Stimulated activated CD4-positive, alpha-beta T cell treated with anti-CD3 and anti-CD28 coated beads, Interleukin-12 subunit alpha, Interleukin-12 subunit beta, amount 100 ng/mL, for 48 hours (primary cell): ENCODE measurements around the gene C16orf87.
"Not testable (repeated sequence)": the region's sequence is repeated elsewhere in the genome, so short reads cannot be mapped to it uniquely, and the experiment has no call there.

Experiments used
- DNase-seq, 3 donors: peaks; one replicate each; pipeline ENCODE4 v3.0.0-alpha.2; 2020; ENCODE audit warnings: low read depth in 2 of 3, low spot score in 1 of 3

The C16orf87 gene, protein sequence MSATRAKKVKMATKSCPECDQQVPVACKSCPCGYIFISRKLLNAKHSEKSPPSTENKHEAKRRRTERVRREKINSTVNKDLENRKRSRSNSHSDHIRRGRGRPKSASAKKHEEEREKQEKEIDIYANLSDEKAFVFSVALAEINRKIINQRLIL

DNA sequence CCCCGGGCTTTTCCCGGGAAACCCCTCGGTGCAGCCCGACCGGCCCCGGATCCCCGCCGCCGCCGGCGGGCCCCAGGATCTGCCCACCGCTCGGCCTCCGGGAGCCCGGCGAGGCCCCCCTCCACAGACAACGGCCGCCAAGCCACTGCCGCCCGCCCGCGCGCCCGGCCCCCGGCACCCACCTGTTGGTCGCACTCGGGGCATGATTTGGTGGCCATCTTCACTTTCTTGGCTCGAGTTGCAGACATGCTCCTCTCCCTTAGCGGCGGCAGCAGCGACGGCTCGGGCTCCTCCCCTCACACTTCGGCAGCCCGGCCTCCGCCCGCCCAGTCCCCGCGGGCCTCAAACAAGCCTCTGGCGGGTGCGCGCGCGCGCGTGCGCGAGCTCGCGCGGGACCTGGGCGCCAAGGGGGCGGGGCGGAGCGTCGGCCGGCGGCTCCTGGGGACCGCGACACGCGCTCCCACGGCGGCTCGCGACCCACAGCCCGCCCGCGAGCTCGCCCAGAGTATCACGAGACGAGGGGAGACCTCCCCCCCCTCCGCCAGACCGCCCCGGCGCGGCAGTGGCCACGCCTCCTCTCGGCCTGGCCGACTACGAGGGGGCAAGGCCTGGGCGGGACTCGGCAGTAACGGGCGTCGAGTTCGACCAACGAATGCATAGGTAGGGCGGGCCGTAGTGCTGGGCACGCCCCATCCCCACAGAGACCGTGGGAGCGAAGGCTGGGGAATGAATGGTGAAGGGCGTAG is at the start of gene C16orf87:
Gene C16orf87, minus strand, starts transcription at position 279 of the 746 bp plus-strand sequence. Its CDS starts 31 bp downstream, at position 248.
- DNase-seq = peak; percentile 84 to 86 (median 84)

DNA sequence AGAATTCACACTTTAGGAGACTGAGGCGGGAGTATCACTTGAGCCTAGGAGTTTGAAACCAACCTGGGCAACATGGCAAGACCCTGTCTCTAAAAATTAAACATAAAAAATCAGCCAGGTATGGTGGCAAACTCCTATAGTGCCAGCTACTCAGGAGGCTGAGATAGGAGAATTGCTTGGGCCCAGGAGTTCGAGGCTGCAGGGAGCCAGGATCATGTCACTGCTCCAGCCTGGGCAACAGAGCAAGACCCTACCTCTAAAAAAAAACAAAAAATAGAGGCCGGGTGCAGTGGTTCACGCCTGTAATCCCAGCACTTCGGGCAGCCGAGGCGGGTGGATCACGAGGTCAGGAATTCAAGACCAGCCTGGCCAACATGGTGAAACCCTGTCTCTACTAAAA is 44.3 kb upstream of the C16orf87 start:
- DNase-seq = no peak

DNA sequence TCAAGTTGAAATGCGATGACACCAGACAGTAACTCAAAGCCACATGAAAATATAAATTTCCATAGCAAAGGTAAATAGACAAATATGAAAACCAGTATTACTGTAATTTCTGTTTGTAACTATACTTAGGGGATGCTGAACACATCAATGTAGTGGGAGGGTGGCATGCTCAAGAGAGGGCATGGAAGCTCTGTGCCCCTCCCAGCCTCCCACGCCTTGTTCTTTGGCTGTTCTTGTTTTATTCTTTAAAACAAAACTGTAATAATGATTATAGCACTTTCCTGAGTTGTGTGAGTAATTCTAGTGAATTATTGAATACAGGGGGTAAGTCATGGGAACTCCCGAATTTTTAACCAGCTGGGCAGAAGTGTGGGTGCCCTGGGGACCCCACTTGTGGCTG is 42.2 kb upstream of the C16orf87 start:
- DNase-seq = no peak

DNA sequence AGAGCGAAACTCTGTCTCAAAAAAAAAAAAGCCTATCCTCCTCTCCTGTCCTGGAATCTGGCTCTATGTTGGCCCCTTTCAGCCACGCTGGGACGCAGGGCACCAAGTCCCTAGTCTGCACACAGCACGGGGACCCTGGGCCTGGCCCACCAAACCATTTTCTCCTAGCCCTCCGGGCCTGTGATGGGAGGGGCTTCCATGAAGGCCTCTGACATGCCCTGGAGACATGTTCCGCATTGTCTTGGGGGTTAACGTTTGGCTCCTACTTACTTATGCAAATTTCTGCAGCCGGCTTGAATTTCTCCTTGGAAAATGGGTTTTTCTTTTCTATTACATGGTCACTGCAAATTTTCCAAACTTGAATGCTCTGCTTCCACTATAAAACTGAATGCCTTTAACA is 40.6 kb upstream of the C16orf87 start:
- no peak for DNase-seq

DNA sequence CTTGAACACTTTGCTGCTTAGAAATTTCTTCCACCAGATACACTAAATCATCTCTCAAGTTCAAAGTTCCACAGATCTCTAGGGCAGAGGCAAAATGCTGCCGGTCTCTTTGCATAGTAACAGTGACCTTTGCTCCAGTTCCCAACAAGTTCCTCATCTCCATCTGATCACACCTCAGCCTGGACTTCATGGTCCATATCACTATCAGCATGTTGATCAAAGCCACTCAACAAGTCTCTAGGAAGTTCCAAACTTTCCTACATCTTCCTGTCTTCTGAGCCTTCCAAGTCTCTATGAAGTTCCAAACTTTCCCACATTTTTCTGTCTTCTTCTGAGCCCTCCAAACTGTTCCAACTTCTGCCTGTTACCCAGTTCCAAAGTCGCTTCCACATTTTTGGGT is 37.9 kb upstream of the C16orf87 start:
- not testable (repeated sequence) for DNase-seq

DNA sequence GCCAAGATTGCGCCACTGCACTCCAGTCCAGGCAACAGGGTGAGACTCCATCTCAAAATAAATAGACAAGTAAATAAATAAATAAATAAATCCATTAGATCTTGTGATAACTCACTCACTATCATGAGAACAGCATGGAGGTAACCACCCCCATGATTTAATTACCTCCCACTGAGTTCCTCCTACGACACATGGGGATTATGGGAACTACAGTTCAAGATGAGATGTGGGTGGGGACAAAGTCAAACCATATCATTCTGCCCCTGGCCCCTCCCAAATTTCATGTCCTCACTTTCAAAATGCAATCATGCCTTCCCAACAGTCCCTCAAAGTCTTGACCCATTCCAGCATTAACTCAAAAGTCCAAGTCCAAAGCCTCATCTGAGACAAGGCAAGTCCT is 36.5 kb upstream of the C16orf87 start:
- not testable (repeated sequence) for DNase-seq

DNA sequence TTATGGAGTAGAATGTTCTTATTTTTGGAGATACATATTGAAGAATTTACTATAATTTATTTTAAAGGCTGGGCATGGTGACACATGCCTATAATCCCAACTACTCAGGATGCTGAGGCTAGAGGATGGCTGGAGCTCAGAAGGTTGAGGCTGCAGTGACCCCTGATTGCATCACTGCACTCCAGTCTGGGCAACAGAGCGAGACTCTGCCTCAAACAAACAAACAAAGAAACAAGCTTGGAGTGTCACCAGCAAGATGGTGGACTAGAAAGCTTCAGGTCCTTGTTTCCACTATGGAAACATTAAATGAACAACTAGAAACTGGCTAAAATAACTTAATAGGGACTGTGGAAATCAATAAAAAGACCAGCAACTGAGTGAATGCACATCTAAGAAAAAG is 35.3 kb upstream of the C16orf87 start:
- no peak for DNase-seq

DNA sequence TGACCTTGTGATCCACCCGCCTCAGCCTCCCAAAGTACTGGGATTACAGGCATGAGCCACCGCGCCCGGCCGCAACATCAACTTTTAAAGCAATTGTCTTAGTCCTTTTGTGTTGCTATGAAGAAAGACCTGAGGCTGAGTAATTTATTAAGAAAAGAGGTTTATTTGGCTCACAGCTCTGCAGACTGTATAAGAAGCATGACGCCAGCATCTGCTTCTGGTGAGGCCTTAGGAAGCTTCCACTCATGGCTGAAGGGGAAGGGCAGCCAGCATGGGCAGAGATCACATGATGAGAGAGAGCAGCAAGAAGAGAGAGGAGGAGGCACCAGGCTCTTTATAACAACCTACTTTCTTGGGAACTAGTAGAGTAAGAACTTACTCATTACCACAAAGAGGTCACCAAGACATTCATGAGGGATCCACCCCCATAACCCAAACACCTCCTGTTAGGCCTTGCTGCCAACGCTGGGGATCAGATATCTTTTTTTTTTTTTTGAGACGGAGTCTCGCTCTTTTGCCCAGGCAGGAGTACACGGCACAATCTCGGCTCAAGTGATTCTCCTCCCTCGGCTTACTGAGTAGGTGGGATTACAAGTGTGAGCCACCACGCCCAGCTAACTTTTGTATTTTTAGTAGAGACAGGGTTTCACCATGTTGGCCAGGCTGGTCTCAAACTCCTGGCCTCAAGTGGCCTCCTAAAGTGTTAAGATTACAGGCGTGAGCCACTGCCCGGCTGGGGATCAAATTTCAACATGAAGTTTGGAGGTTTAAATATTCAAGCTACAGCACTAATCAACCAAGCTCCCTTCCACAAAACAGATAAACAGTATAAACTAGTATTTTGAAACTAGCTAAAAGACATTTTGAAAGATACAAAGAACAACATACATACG is 31.8 kb upstream of the C16orf87 start:
- no peak for DNase-seq

DNA sequence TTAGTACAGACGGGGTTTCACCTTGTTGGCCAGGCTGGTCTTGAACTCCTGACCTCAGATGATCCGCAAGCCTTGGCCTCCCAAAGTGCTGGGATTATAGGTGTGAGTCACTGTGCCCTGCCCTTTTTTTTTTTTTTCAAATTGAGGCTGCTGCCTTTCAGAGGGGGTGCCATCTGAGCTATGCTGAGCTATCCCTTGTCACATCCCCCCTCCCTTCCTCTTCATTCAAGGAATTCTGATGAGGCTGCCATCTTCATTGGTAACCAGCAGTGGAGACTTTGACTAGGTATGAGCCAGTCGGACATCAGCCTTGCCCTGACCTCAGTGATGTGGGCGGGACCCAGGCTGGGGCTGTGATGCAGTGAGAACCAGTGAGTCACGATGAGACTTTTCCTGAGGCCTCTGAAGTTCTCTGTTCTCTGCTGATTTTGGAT is 28.8 kb upstream of the C16orf87 start:
- DNase-seq = peak; percentile 48 to 53 (median 51)

DNA sequence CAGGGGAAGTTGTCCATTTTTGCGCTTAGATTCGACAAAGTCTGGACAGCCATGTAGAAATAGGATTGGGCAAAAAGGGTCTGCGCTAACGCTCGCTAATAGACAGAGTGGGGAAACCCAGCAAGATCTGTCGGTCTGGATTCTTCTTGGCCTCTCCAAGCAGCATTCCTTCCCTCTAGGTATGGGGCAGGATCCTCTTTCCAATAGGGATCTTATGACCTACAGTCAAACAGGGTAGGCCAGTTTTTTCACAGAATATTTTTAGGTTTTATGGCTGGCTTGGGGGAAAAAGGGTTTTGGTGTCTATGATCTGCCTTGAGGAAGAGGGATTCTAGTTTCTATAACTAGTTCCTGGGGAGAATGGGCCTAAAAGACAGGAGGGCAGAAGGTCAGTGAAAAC is 27.2 kb upstream of the C16orf87 start:
- DNase-seq = no peak

DNA sequence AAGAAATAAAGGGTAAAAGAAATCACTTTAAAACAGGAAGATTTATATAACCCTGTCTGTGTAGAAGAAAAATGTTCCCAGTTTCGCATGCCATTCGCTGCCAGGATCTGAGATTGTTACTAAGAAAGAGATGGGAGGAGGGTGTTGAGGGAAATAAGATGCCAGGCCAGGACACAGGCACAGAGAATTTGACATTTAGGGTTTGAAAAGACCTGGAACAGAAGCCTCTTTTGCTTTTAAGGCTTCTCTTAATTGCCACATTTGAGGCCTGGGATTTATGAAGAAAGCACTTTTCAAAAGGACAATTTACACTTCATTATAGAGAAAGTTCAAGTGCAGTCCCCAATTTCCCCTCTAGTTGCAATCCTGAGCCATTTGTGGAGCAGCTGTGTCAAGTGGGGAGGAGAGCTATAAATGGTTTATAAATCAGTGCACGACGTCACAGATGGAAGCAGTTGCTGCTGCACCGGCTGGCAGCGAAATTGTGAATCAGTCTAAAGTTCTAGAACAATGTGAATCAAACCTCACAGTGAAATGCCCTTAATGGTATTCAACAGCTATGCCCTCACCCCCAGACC is 26.5 kb upstream of the C16orf87 start:
- DNase-seq = no peak

DNA sequence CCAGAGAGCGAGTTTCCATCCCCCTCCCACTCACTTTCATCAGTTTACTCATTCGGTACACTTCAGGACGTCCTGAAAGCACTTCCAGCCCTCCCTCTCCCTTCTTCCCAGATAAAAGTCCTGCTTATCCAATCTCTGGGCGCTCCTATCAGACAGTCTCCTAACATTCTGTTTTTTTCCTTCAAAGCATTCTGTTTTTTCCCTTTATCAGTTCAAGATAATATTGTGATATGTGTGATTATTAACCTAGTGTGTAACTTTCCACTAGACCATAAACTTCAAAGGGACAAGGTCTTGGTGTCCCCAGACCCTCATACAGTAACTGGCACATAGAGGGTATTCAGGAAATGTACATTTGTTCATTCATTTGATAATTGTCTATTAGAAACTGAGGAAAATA is 24.4 kb upstream of the C16orf87 start:
- no peak for DNase-seq

DNA sequence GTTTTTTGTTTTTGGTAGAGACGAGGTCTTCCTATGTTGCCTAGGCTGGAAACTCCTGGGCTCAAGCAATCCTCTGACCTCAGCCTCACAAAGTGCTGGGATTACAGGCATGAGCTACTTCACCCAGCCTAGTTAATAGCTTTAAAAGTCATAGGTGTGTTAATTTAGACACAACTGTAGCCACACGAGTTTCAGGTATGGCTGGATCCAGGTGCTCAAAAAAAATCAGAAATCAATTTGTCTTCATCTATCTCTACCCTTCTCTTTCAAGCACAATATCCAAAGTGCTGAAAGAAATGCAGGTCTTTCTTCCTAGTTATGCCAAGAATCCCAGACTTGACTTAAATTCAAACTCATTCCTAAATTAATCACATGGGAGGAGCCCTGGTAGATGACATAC is 23.9 kb upstream of the C16orf87 start:
- no peak for DNase-seq

DNA sequence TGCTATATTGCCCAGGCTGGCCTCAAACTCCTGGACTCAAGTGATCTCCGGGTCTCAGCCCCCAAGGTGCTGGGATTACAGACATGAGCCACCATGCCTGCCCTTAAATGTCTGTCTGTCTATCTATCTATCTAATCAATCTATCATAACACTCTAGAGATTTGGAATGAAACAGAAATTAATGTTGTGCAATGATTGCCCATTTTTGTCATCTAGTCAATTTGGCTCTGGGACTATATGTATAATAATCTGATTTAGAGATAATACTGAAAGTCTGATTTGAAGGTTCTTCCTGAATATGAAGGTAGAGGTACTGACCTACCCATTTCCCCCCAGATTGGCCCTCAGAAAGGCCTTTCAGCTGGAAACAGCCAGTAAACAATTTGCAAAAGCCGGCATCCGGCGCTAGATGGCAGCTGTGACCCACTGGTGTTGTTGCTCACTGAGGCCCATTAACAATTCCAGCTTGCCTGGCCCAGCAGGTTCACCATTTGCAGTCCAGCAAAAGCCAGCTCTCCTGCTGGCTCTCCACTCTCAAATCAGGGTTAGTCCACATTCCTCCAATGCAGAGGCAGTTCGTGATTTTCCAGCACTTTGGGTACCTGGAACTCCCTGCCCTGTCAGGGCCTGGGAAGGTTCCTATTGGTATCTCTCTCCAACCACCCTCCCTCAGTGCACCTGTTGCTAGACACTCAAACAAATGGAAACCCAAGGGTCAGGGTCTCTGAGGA is 22.9 kb upstream of the C16orf87 start:
- DNase-seq = peak; percentile 25 to 57 (median 54)

DNA sequence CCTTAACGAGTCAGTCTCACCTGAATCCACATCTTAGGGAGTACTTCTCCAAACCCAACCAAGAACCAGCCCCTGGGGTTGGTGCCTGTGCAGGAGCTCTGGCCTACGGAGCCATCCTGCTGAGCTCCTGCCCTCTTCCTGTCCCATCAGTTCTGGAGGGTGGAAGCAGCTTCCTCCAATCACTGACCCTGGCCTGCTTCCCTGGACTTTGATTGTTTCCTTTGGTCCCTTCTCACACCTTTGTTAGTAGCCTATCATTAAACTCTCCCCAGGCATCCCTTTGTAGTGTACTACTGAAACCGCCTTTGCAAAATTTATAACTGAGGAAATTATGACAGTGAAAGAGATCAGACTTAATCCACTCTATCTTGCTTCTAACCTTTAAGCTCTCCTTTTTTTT is 21.1 kb upstream of the C16orf87 start:
- no peak for DNase-seq

DNA sequence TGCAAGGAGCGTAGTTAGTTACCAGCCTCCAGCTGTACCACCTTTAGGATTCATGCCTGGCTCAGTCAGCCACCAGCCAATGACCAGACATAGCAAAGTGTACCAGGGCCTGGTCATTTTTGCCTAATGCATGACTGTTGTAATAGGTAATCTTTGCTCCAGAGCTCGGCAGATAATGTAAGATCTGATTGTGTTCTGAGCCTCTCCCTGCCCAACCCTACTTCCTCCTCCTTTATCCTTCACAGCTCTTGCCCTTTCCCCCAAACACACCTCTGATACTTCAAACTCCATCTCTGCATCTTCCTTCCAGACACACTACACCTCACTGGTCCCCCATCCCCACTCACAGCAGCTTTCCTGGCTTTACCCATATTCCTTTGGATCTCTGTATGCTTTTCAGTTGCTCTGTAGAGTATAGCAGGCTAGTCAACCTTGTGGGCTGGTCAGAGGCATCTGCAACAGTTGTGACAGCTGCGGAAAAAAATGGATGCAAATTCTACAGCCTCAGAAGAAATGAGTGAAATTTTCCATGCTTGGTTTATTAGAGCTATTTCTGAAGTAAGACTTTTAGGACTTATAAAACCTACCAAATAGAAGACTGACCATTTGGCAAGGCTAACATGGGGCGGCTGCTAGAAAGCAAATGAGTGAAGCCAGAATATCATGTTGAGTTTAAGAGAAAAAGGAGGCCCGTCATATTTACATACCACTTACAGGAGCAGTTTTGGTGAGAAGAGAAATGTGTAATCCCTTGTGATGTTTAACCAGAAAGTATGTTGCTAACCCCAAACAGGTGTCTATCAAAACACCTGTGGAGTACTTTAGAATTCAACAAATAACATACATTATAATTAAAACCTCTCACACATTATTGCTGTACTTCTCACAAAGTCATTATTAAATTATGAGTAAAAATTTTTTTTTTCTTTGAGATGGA is 19.9 kb upstream of the C16orf87 start:
- DNase-seq = no peak

DNA sequence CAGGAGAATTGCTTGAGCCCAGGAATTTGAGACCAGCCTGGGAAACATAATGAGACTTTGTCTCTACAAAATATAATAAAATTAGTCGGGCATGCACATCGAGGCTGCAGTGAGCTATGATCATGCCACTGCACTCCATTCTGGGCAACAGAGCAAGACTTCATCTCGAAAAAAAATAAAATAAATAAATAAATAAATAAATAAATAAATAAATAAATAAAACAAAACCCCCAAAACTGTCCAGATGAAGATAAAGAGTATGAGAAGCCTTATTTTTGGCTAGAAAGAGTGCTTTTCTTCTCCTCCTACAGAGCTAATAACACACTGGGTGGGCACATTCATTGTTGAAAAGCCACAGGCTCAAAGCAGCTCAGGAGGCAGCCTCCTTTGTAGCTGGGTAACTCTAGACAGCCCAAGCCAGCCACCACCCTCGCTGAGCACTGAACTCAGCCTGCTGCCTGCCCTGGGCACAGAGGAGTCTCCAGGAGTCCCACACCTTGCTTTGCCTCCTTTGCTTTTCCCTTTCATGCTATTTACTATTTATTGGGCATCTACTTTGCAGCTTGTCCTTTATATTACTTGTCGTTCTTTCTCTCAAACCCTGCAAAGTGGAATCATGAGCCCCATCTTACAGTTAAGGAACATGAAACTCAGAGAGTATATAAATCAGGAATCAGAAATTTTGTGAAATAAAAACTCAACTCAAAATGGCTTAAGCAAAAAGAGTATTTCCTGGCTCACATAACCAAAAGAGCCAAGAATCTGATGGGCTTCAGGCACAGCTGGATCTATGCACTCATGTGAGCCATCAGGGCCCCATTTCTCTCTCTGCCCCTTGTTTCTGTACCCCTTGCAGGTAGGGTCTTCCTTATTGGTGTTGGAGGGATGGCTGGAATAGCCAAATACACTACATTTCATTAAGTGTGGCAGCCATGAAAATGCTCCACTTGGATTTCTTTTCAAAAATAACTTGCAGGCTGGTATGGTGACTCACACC is 18.1 kb upstream of the C16orf87 start:
- DNase-seq = no peak

DNA sequence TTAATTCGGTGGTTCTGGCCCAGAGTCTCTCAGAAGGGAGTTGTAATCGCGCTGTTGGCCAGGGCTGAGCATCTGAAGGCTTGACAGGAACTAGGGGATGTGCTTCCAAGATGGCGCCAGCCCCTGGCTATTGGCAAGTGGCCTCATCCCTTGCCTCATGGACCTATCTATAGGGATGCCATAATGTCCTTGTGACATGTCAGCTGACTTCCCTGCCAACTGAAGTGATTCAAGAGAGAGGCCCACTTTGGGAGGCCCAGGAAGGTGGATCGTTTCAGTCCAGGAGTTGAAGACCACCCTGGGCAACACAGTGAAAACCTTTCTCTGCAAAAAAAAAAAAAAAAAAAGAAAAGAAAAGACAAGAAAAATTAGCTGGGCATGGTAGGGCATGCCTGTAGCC is 15.0 kb upstream of the C16orf87 start:
- no peak for DNase-seq

DNA sequence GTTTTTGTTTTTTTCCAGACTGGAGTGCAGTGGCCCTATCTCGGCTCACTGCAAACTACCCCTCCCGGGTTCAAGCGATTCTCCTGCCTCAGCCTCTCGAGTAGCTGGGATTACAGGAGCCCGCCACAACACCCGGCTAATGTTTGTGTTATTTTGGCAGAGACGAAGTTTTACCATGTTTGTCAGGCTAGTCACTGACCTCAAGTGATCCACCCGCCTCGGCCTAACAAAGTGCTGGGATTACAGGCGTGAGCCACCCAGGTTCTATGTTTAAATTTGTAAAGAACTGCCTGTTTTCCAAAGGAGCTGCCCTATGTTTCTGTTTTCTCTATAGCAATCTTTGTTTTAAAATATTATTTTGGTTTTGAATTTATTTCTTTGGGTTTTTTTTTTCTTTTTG is 13.8 kb upstream of the C16orf87 start:
- DNase-seq = no peak
